ENCODE results near the gene LEMD2. TPM values are rescaled to one million over a fixed set of nuclear protein-coding genes. Genes with fewer than 3 reads are reported as not detected.

The LEMD2 gene
- total RNA-seq, 1 experiment from 2014 or later, result 91.8 TPM

- Histone ChIP-seq H2AFZ (ENCODE audit: low read length) (no peak overlapping the region), H3K27ac (ENCODE audit: insufficient read length, low read depth, low read length) (no peak overlapping the region), H4K8ac (replicated peaks; ENCODE audit: insufficient read length, low read depth, low read length) (no peak overlapping the region), H3K23ac (ENCODE audit: insufficient read length, low read depth, low read length) (no peak overlapping the region), H3K9ac (ENCODE audit: extremely low read depth, insufficient read length, low read length) (no peak overlapping the region), H3K4me2 (ENCODE audit: insufficient read depth, insufficient read length, low read length) (no peak overlapping the region), H4K20me1 (ENCODE audit: control insufficient read depth, insufficient read depth, insufficient read length) (no peaks in the 10 kb centered on the region), H3T11ph (ENCODE audit: low read length) (no peak overlapping the region), H4K91ac (ENCODE audit: insufficient read length, low read depth, low read length) (no peak overlapping the region), H3K56ac (ENCODE audit: insufficient read length, low read depth, low read length) (no peak overlapping the region), H3K9me3 (ENCODE audit: control insufficient read depth, low read depth, low read length) (no peaks in the 10 kb centered on the region), H2AK5ac (ENCODE audit: insufficient read length, low read length) (no peak overlapping the region), H2BK120ac (ENCODE audit: low read depth, low read length, poor library complexity, severe bottlenecking) (no peak overlapping the region), H3K27me3 (ENCODE audit: insufficient read depth, low read length) (no peaks in the 10 kb centered on the region), H4K5ac (ENCODE audit: insufficient read length, low read depth, low read length) (no peak overlapping the region), H3K23me2 (ENCODE audit: insufficient read length, low read depth, low read length, poor library complexity, severe bottlenecking) (no peaks in the 10 kb centered on the region), H3K79me1 (ENCODE audit: insufficient read depth, low read depth, low read length, poor library complexity, severe bottlenecking) (no peaks in the 10 kb centered on the region), H3K4ac (ENCODE audit: low read depth, low read length) (no peak overlapping the region), H3K79me2 (ENCODE audit: insufficient read depth, low read length) (no peaks in the 10 kb centered on the region), H2BK15ac (ENCODE audit: low read depth, low read length) (no peak overlapping the region), H3K14ac (ENCODE audit: insufficient read depth, low read length) (no peak overlapping the region), H2BK12ac (ENCODE audit: insufficient read length, low read depth, low read length) (no peak overlapping the region), H2BK20ac (ENCODE audit: low read depth, low read length, poor library complexity, severe bottlenecking) (no peak overlapping the region), H3K4me1 (ENCODE audit: insufficient read depth, low read length) (no peaks in the 10 kb centered on the region; the same call in 1 of the 2 replicates), H3K18ac (ENCODE audit: insufficient read length, low read depth, low read length) (no peak overlapping the region), H2BK5ac (ENCODE audit: insufficient read length, low read length) (no peak overlapping the region)
- TF ChIP-seq CTCF (conservative IDR thresholded peaks at IDR 0.05), result no peak
- Mint-ChIP-seq H3K36me3 (ENCODE audit: insufficient read depth in 1 of 3, low read depth in 3 of 3) (no peaks in the 10 kb centered on the region), H3K4me1 (peaks cover 22 to 24% of the 10 kb centered on the region in 2 experiments), H3K4me3 (no peak overlapping the region), H3K27me3 (ENCODE audit: low read depth) (peaks cover 2% of the 10 kb centered on the region), H3K9me3 (no peaks in the 10 kb centered on the region), H3K27ac (peak overlapping the region in 1 of 3 experiments; percentile 62; a peak in 2 of 7 replicates)
- WGBS (ENCODE audit: extremely low coverage, insufficient read length, low lambda C conversion rate), result no CpG with 5 or more reads among the region's 5 CpGs
- DNase-seq, result no peak
These were observed 48.1 kb downstream of the LEMD2 start for GRCh38 chr6:33740794-33741193.
